Activated CD4-positive, CD25-positive, alpha-beta regulatory T cell treated with anti-CD3 and anti-CD28 coated beads, Interleukin-2, amount 50 U/mL, for 24 hours (primary cell): Measurements from ENCODE around the gene PRDM13.
"Not testable (repeated sequence)": the region's sequence is repeated elsewhere in the genome, so short reads cannot be mapped to it uniquely, and the experiment has no call there.

ENCODE experiments used
- ATAC-seq, 2 donors: fragments of 150-1000 bp; cut with Tn5 transposase; one replicate each; pipeline ENCODE4 v1.10.0; 2021; ENCODE audit warnings: mild to moderate bottlenecking in 1 of 2, moderate library complexity in 1 of 2

The PRDM13 gene

DNA sequence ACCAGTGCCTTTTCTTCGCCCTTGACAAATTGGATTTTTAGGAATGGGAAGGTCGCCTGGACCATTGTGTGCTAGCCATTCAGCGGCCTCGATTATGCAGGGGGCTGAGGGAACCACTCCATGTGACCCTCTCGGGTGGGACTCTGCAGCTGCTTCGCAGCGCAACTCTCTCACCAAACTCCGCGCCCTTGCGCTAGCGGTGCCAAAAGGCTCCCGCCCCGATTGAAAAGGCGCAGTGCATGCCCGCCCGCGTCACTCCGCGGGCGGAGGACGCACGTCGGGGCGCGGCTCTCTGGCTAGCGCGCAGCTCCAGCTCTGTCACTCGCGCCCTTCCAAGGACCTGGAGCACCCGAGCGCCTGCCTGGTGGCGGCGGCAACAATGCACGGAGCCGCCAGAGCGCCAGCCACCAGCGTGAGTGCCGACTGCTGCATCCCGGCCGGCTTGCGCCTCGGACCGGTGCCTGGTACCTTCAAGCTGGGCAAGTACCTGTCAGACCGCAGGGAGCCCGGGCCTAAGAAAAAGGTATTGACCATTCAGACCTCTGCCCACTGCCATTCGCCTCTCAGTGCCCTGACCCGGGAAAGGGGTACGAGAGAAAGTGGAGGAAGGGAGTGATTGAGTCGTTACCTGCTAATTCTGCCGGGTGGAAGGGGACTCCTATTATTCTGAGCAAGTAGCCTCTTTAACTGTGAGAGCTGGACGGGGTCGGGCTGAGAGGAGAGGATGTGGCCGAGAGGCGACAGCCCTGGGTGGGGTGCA lies at the start of gene PRDM13:
TSS of gene PRDM13 (plus strand) at position 178 of the 760 bp plus-strand sequence. CDS start at position 380, 202 bp downstream.
- no peak for ATAC-seq

DNA sequence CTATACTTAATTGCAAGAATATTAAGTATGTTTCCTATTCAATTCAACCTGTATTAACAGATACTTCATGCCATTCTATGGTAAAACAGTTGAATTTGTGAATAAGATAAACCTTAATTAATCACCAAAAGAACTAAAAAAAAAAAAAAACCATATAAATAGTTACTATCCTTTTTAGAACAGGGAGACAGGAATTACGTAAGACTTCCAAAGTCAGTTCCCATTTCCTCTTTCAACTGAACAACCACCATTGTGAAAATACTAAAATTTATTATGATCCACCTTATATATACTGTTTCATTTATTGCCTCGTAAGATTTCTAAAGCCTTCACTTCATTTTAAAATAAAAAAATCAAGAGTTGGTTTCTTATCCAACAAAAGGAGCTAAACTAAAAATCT lies 47.6 kb upstream of the PRDM13 start:
- ATAC-seq, result no peak

DNA sequence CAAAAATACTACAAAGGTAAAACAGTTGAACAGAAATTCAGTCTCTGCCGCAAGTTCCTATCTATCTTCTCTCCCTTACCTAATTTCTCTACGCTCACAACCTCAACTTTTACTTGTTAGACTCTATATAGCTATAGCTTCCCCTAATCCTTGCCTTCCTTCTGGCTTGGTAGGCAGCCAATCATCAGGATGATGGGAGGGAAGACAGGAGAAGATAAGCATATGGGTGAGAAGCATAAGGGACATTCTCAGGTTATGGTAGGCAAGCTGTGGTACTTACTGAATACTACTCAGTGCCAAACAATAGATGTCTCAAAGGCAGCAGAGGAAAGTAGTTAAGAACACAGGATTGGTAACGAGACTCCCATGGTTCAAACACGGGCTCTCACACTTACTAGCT lies 46.0 kb upstream of the PRDM13 start:
- ATAC-seq, result no peak

DNA sequence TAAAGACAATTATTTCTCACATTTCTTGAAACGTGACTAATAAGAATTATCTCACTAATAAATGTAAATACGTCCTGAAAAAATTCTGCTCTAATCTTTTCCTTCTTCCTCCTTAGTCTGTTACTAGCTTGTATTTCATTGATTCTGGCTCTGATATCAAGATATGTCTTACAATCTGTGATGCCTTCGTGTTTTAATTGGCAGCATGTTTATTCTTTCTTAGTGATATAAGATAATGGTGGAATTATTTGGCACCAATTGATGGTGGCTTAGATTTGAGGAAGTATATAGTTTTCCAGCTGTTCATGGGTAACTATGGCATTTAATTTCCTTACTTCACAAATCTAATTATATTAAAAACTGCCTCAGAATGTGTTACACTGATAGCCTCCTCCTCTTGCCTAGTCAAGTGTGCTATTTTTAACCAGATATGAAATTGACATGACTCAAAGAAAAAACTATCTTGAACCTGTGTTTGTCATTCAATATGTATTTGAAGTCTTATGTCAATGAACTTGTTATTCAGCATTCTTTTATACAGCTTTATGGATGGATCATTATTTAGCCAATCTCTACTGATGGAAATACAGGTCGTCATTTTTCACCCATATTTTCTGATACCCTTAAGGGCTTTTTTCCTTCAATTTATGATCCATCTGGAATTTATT lies 43.4 kb upstream of the PRDM13 start:
- no peak for ATAC-seq

DNA sequence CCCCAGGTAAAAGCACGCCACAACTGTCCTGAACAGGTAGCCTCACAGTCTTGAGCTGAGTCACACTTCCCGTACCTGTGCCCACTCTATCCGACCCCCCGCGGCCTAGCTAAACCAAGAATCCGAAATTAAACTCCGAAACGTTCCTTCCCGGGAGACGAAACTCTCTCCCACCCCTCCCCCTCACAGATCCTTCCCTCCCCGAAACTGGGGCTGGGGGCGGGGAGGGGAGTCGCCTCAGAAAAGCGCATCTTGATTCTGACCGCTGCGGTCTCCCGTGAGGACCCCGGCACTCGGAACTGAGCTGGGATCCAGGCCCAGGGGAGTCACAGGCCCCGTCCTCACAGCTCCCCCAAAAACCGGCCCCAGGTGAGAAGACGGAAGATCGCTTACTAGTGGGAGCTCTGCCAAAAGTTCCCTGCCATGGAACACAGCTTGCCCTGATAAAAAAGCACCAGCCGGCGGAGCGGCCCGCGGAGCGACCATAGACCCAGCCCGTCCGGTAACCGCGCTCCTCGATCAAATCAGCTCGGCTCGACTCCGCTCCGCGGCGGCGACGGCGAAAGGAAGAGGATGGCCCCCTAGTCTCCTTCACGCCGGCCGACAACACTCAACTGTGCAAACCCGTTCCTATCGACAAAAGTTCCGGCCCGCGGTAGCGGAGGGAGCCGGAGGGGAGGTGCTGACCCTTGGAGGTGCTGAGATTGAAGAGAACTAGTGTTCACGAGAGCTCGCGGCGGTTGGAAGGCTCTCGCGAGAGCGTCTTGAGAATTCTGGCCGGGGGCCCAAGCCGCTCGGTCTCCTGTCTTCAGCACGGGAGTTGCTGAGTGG lies 38.3 kb upstream of the PRDM13 start, which contains the start of gene CCNC:
TSS of gene CCNC (minus strand) at position 558 of the 831 bp plus-strand sequence. CDS start at position 425, 133 bp downstream.
- ATAC-seq, result peak; percentile 98

DNA sequence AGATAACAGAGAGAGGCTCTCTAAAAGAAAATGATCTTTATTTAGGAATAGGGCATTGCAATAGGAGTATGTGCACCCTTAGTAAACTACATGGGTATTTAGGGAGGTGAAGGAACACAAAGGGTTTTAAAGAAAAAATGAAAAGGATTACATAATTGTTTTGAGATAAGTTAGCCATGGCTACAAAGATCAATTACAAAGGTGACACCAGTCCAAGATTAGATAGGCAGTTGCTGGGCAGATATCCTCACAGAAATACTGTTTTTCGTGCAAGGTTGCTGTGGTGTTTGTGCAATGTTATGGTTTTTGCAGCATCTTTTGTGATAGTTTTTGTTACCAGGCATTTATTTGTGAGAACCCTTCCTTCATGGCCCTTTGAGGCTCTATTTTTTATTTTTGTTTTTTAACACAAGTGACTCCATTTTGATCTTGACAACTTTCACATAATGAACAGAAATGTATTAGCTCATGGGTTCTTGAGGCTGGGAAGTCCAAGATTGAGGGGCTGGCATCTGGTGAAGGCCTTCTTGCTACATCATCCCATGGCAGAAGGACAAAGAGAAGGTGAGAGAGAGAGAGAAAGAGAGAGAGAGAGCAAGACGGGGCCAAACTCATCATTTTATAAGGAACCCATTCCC lies 32.5 kb upstream of the PRDM13 start:
- no peak for ATAC-seq

DNA sequence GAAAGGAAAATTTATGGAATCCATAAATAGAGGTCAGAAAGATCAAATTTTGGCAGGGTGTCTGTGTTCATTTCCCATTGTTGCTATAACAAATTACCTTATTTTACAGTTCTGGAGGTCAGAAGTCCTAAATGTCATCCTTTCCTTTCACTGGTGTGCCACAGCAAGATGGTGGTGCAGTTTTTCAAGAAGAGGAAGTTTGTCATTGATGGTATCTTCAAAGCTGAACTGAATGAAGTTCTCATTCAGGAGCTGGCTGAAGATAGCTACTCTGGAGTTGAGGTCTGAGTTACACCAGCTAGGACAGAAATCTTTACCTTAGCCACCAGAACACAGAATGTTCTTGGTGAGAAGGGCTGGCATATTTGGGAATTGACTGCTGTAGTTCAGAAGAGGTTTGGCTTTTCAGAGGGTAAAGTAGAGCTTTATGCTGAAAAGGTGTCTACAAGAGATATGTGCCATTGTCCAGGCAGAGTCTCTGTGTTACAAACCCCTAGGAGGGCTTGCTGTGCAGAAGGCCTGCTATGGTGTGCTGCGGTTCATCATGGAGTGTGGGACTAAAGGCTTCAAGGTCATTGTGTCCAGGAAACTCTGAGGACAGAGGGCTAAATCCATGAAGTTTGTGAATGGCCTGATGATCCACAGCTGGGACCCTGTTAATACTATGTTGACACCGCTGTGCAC lies 30.9 kb upstream of the PRDM13 start:
- ATAC-seq, result no peak

DNA sequence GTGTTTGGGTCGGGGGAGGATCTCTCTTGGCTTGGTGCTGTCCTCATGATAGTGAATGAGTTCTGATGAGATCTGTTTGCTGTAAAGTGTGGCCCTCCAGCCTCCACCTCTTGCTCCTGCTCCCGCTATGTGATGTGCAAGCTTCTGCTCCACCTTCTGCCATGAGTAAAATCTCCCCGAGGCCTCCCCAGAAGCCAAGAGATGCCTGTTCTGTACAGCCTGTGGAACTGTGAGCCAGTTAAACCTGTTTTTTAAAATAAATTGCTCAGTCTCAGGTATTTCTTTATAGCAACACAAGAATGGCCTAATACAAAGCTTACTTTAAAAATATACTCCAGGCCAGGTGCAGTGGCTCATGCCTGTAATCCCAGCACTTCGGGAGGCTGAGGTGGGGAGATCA lies 26.9 kb upstream of the PRDM13 start:
- ATAC-seq, result no peak

DNA sequence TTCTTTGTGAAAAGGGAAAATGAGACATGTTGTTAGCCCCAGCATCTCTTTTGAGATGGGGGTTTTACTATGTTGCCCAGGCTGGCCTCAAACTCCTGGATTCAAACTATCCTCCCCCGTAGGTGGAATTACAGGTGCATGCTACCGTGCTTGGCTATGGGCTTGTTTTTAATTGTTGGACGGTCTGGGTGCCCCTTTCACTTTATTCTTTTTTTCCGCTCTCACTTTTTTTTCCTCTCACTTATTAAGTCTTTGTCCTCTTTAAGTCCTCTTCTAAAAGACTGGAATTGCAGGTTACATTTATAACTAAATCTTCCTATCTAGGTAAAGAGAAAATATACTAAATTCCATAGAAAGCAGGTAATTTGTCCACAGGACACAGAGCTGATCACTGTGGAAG lies 18.8 kb upstream of the PRDM13 start:
- no peak for ATAC-seq

DNA sequence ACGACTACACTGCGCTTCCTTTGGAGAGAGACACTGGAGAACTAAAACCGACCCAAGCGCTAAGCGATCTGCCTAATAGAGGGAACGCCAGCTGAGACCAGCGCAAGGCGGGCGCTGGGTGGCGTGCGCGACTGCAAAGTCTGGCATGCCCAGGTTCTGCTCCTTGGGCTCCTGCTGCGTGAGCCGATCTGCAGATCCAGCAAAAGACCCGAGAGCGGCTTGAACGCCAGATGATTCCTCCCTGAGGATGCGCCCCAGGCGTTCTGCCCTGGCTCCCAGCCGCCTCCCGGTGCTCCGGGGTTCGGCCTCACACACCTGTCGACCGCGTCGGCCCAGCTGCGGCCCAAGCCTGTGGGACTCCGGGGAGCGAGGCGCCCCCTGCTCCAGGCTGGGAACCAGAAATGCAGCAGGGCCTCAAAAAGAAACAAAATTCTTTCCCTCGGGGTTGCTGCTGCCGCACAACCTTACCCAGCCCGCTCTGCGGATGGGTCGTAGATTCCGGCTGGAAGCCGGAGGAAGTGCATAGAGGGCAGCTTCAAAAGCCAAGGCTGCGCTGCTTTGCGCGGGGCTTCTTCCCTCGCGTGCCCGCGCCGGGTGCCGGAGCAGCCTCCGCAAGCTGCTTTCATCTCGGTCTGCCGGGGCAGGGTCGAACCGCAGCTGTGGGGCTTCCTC lies 17.9 kb upstream of the PRDM13 start:
- peak; percentile 85 to 86 for ATAC-seq

DNA sequence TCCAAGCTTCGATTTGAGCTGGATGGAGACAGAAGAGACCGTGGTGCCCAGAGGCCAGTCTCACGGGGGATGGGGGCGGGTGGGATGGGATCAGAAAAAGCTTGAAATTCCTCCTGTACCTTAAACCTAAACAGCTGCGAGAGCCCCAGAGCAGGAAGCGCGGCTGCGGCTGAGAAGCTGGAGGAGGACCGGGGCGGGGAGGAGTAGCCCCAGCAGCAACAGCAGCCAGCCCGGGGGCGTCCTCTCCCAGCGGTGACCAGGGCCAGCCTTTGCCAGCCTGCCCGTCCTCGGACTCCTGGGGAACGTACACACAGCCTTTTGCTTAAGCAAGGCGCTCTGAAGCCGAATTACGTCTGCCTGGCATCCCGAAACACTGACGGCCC lies 17.4 kb upstream of the PRDM13 start:
- peak in 1 of 2 donors; percentile 12 for ATAC-seq

DNA sequence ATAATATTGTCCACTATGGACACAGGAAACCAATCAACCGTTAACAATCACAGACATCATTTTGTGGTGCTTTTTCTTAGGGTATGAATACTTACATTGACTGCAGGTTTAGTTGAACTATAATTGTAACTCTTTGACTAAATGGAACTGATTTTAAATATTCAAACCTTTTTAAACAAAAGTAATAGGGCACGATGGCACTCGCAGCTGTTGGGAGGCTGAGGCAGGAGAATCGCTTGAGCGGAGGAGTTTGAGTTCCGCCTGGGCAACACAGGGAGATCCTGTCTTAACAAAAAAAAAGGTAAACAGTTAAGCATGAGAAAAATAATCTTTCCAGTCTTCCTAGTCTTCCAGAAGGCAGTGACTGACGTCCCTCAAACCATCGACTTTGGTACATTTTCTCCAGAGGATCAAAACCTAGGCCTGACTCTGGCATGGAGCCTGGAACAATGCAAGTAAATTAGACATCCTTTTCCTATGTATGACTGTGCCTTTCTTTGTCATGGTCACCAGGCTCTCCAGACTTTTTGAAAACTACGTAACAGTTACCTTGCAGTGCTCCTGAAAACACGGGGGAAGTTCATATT lies 16.6 kb upstream of the PRDM13 start:
- no peak for ATAC-seq

DNA sequence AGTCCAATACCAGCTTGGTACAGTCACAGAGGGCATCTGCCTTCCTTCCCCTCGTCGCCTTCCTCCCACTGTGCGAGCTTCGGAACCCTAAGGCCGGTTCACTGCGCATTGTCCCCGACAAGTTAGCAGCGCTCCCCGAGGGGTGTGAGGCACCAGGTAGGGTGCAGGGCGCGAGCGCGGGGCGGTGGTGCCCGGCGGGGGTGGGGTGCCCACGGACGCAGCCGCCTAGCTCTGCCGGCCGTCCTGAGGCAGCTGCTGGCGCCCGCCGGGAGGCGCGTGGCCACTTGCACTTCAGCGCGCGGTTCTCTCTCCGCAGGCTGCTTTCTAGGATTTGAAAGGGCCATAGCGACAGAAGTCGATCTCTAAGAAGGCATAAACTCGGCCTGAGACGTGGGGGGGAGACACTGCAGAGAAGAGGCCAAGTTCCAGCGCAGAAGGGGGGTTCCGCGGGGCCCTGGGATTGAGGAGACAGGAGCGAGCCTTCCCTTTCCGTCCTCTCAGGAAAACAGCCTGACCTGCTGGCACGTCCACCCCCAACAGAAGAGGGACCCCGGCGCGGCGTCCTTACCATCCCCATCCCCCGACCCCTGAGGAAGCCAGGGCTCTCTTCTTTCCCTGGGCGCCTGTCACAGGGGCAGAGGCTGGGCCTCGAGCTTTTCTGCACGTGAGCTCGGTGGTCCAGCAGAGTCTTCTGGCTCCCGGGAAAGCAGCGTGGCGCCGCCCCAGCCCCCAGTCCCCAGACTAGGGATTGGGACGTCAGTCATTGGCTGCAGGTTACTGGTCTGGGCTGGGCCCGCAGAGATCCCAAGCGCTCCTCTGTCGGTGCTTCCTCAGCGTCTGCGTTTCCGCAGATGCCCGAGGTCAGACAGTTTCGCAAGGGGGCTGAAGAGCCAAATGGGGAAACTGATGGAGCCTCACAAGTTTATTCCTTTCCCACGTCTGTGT lies 15.6 kb upstream of the PRDM13 start:
- no peak for ATAC-seq

DNA sequence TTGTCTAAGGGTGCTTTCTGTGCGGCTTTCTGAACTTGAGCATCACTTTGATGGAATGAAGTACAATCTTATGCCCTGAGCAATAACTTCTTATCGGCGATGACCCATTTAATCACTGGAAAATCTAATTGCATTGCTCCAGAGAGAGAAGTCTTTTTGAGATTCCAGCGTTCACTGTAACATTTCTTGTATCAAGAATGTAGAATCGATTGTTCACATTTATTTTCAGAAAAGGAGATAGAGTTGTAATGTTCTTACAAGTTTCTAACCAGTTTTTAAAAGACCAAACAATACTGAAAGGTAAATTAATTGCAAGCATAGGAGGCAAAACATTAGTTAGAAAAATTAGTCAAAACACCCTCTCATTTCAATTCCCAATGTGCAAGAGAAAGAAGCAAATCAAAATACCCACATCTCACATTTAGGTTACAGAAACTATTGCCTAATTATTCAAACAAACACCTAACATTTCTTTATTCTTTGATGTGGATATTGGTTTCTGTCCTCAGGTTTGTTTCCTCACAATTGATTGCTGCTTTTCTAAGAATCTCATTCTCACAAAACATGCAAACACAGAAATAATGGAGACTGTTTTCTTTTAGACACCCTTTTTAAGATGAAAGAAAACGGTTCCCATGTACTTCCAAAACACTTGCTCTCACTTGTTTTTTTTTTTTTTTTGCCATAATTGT lies 14.8 kb upstream of the PRDM13 start:
- no peak for ATAC-seq

DNA sequence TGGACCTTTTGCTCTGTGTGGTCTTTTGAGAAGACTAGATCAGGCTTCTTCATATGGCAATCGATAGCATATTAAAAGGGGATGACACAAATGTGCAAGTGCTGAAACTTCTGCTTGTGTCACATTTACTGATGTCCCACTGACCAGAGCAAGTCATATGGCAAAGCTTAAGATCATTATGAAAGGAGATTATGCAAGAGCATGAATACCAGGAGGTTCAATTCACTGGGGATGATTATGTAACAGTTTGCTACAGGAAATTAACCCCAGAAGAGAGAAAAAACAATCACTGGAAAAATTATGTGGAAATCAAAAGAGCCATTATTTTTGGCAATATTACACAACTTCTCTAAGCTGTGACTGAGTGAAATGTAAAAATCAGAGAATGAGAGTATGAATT lies 13.7 kb upstream of the PRDM13 start:
- ATAC-seq, result no peak

DNA sequence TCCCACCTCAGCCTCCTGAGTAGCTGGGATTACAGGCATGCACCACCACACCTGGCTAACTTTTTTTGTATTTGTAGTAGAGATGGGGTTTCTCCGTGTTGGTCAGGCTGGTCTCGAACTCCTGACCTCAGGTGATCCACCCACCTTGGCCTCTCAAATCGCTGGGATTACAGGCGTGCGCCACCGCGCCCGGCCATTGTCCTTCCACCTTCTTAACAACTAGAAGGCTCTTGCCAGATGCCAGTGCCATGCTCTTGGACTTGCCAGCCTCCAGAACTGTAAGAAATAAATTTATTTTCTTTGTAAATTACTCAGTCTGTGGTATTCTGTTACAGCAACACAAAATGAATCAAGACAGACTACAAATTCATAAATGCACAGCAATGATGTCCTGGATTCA lies 11.9 kb upstream of the PRDM13 start:
- not testable (repeated sequence) for ATAC-seq

DNA sequence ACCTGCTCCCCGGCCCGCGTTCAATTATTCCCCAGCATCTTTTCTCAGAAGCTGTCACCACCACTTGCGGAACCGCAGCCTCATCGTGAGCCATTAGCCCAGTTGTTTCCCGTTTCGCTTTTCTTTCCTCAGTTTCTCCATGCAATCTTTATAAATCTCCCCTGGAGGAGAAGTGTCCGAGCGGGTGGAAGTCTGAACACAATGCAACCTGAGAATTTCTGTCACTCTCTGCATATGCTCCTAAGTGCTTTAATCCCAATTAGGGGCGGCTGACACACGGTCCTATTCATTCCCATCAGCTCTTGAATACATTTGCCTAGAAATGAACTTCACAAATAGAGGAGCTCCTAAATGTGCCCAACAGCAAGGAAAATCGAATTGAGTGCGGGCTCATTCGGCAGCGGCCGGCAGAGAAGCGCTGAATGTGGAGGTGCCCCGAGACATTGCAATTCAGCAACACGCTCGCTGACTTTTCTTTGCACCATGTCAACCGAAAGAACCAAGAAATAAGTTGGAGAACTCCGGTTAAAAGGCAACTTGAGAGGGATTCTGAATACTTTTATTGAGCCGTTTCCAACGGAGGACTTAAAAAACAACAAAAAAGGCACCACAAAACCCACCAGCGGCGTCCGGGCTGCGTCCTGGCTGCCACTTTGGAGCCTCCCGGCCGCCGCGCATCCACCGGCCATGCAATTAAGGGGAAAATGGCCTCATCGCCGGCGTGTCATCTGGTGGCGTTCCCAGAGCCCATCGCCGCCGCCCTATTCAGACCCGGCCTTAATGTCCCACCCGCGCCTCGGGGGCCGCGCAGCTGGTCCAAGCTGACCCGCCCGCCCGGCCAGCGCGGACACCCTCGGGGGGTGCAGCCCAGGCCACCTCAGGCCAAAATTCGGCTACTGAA lies 3.9 kb upstream of the PRDM13 start:
- no peak for ATAC-seq

DNA sequence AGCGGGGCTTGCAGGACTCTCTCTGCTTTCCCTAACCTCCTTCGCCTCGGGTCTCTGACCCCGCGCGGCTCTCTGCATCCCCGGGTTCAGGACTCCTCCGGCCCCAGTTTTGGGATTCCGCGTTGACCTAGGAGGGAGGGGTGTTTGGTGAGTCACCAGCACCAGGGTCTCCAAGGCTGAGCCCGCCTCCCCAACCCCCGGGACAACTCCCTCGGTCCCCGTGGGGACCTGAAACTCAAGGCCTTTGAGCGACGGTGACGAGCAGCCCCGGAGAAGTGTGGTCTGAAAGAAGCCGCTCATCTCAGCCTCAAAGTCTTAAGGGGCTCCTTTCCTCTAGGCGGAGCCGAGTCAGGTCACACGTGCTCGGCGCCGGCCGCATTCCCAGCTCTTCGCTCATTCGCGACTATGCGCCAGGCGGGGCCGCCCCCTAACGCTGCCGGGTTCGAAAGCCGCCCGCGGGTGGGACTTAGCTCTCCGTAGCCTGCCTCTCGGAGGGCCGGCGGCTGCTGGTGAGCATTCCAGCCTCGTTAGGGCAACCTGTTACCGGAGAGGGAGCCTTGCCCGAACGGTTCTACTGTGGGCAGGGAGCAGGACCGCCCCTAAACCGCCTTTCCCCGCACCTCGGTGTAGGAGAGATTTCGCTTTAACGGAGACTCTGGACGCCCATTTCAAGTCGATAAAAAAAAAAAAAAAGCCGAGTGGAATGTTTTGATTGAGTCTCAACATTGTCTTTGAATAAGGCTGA lies 3.0 kb upstream of the PRDM13 start:
- ATAC-seq, result peak in 1 of 2 donors; percentile 39
